HG03060 (cell line): ENCODE measurements around the gene SLC38A4.
"Not testable (repeated sequence)": the region's sequence is repeated elsewhere in the genome, so short reads cannot be mapped to it uniquely, and the experiment has no call there.

ENCODE experiments used
- ATAC-seq: cut with Tn5 transposase; IDR thresholded peaks from one replicate; pipeline ENCODE4 v1.9.1; 2021; ENCODE audit warnings: low read depth, moderate number of reproducible peaks; ENCODE audit not compliant: unreplicated experiment

SLC38A4 gene

DNA sequence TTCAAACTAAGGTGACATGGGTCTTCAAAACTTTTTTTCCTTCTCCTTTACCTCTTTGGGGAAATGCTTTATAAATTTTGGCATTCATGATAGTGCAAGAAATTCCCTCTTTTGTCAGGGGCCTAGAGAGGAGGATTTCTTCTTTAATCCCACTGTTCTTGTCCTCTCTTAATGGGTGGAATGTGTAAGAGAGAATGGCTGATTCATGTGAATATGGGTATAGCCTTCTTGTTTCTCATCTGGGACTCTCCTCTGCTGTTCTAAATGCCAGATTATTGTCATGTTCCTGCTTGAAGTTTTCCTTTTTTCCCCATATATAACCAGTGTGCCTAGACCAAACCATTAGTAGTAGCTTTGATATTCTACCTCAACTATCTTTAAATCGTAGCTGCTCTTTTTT, 46.7 kb downstream of the SLC38A4 start:
- ATAC-seq = no peak

DNA sequence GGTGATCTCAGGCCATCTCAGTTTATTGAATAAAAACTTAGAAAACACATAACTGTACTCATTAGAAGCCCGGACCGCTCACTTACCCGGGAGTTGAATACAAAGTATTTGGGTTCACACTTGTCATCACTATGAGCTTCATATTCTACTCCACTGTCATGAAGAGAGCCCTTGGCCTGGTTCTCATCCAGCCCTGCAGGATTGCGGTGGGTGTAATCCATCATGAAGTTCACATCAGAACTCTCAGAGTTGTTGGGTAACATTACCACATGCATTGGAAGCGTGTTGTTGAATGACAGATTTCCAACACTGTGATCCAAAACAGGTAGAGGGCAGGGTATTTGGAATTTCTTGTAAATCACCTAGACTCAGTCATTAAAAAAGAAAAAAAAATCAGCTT, 47.4 kb downstream of the SLC38A4 start:
- no peak for ATAC-seq

DNA sequence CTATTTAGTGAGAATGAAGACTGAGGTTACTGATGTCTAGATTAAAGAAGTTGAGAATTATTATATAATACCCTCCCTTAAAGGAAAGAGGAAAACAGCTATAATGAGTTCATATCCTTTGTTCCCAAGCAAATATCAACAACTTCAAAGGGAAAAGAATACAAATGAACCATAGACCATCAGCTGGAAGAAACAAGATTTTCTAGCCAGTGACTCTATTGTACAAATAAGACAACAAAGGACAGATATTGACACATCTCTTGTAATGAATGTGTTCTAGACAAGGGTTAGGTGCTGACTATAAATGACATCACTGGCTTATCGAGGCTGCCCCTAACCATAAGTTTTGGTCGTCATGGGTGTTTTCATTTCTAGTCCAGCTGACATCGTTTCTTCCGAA, 48.2 kb downstream of the SLC38A4 start:
- ATAC-seq = no peak

DNA sequence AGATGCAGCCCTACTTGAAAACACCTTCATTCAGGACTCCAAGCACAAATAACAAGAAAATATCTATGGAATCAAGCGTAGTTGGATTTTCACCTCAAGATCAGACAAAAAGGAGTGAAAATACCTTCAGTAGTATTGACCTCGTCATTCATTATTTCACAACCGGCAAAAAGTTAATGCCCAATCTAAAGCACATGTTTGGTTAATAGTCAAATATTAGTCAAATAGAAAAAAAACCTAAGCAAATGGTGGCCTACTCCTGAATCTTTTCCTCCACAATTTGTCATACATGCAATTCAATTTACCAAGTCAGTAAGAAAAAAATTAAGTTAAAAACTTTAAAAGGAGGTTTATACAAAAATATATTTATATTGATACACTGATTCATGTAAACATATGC, 50.0 kb downstream of the SLC38A4 start:
- ATAC-seq = no peak

DNA sequence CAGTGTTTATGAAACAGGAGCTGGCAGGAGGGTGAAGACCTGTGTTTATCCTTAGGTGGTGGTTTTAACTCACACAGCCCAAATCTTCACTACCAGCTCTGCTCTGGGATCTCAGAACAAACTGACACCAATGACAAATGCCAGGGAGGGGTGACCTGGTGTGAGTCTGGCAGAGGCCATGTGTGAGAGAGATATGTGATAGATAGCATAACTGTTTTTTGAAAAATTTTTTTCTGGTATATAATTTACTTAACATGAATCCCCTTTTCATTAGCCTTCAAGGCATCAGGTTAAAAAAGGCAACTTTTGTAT, 51.5 kb downstream of the SLC38A4 start:
- no peak for ATAC-seq

DNA sequence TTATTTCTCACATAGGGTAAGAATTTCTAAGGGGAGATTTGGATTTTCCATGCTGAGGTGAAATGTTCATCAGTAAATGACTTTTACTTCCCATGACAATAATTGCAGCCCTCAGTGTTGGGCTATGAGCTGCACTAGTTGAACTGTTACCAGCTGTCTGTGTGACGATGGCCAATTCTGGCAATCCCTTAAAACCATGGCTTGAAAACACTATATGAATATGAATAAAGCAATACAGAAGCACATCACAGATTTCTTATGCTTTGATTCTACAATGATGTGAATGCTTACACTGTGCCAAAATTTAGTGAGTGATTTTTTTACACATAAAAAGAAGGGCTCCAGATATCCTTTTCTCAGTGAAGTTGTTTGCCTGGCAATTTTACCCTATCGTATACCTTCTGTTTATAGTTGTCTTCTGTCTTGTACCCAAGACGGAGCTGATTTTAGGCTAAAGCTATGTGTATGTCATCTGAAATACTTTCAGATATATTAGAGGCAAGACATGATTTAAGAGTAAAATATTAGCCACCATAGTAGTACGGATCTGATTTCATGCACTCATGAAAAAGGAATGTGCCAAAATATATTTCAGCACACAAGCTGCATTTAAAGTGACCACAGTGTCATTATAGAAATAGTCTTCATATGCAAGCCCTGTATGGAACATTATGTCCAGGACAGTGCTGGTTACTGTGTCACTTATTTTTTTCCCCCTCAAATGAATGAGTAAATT, 52.0 kb downstream of the SLC38A4 start:
- no peak for ATAC-seq

DNA sequence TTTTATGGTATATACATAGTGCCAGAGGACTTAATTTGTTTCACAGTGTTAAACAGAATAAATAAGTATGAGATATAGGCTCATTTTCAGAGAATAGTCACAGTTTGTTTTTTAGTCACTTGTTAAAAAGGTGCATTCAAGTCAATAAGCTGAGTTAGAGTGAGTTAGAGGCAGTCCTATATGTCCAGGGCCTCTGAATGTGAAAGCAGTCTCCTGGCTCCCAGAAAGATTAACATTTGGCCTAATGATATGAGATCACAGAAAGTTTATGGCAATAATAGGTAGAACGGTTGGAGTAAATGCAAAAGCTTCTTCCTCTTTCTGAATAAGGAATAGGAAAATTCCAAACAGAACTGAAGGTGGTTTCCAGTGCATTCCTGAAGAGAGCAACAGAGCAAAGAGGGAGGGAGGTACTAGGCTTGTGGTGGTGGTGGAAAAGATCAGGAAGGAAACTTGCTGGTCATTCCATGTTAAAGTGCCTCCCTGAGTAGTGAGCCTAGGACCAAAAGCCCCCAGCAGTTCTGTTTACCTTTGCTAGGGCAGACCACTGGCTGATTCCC, 54.4 kb downstream of the SLC38A4 start:
- ATAC-seq = no peak

DNA sequence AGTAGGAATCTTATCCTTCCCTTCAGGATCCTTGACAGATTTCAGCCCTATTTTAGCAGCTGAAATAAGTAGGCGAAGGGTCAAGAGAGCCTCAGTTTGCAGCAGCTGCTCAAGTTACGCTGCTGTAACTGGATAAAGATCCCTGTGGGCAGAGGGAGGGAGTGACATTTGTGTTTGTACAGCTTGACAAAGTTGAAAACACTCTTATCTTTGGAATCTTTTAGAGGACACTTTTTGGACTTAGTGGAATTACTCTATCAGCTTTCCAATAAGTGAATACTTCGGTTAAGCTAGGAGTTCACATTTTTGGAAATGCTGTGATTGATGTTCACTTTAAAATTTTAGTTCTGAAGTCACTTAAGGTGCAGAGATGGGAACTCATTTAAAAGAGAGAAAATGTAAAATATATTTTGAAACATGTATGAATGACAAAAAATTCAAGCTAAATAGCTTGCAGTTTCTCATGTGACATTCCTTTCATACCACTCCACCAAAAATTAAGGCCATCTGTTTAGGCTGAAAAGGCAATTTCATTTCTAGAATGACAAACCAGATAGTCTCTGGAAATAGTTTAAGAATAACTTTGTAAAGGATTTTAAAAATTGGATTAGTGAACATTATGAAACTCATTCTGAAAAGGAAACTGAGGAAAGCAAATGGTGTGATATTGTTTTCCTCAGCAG, 55.2 kb downstream of the SLC38A4 start:
- ATAC-seq = no peak

DNA sequence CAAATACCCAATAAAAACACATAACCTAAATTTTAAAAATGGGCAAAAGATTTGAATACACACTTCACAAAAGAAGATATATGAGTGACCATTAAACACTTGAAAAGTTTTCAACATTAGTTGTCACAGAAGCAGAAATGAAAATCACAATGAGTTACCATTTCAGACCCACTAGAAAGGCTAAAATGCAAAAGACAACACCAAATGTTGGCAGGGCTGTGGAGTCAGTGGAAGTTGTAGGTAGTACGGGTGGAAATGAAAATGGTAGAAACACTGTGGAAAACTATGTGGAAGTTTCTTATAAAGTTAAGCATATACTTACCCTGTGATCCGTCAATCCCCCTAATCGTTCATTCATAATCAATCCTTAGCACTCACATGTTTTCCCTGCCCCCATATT, 61.8 kb downstream of the SLC38A4 start:
- ATAC-seq = no peak

DNA sequence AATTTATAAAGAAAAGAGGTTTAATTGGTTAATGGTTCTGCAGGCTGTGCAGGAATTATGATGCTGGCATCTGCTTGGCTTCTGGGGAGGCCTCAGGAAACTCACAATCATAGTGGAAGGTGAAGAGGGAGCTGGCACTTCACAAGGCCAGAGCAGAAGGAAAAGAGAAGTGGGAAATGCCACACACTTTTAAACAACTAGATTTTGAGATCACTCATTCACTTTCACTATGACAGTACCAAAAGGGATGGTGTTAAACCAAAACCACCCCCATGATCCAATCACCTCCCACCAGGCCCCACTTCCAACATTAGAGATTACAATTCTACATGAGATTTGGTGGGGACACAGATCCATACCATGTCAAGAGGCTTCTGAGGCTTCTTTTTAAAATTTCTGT, 62.6 kb downstream of the SLC38A4 start:
- ATAC-seq = no peak

DNA sequence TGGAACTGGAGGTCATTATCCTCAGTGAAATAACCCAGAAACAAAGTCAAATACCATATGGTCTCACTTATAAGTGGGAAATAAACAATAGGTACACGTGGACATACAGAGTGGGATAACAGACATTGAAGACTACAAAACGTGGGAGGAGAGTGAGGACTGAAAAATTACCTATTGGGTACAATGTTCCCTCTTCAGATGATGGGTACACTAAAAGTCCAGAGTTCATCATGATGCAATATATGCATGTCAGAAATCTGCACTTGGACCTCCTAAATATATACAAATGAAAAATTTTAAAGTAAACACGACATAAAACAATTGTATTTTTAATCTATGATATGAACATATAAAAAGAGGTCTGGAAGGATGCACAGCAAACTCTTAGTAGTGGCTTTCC, 71.2 kb downstream of the SLC38A4 start:
- ATAC-seq = no peak

DNA sequence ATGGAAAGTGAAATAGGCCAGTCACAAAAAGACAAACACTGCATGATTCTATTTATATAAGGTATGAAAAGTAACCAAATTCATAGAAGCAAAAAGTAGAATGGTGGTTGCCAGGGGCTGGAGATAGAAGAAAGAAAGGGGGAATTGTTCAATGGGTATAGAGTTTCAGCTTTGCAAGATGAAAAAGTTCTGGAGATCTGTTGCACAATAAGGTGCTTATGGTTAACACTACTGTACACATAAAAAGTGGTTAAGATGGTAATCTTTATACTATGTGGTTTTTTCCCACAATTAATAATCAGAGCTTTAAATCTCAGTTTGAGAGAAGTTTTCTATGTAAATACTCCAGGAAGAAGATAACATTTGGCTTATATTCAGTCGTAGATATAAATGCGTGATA, 73.4 kb downstream of the SLC38A4 start:
- no peak for ATAC-seq

DNA sequence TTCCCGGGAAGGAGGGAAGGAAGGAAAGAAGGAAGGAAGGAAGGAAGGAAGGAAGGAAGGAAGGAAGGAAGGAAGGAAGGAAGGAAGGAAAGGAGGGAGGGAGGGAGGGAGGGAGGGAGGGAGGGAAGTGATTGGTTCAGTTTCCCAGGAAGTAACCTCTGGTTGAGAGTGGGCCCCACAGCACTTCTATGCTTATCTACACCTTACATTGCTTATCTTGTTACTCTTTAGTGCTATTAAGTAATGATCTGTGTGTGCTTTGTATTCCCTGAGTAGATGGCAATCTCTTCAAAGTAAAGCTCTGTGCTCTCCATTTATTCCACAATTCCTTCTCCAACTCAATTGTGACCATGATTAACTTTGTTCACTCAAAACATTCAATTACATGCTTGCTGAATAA, 74.6 kb downstream of the SLC38A4 start:
- no peak for ATAC-seq

DNA sequence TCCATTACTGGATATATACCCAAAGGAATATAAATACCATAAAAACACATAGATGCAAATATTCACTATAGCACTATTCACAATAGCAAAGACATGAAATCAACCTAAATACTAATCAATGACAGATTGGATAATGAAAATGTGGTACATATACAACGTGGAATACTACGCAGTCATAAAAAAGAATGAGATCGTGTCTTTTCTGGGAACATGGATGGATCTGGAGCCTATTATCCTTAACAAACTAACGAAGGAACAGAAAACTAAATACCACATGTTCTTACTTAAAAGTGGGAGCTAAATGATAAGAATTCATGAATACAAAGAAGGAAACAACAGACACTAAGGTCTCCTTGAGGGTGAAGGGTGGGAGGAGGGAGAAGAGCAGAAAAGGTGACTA, 76.5 kb downstream of the SLC38A4 start:
- ATAC-seq = no peak

DNA sequence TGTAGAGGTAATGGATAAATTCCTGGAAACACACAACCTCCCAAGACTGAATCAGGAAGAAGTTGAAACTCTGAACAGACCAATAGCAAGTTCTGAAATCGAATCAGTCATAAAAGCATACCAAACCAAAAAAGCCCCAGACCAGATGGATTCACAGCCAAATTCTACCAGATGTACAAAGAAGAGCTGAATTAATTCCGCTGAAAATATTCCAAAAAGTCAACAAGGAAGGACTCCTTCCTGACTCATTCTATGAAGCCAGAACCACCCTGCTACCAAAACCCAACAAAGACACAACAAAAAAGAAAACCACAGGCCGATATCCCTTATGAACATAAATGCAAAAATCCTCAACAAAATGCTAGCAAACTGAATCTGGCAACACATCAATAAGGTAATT, 81.5 kb downstream of the SLC38A4 start:
- ATAC-seq = no peak

DNA sequence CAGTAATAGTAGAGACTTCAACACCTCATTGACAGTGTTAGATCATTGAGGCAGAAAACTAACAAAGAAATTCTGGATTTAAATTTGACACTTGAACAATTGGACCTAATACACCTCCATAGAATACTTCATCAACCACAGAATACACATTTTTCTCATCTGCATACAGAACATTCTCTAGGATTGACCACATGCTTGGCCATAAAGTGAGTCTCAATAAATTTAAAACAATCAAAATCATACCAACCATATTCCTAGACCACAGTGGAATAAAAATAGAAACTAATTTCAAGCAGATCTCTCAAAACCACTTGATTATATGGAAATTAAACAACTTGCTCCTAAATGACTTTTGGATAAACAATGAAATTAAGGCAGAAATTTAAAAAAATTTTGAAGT, 82.3 kb downstream of the SLC38A4 start:
- ATAC-seq = no peak

DNA sequence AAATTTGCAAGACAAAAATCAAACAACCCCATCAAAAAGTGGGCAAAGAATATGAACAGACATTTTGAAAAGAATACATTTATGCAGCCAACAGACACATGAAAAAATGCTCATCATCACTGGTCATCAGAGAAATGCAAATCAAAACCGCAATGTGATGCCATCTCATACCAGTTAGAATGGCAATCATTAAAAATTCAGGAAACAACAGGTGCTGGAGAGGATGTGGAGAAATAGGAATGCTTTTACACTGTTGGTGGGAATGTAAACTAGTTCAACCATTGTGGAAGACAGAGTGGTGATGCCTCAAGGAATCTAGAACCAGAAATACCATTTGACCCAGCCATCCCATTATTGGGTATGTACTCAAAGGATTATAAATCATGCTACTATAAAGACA, 83.5 kb downstream of the SLC38A4 start:
- ATAC-seq = not testable (repeated sequence)

DNA sequence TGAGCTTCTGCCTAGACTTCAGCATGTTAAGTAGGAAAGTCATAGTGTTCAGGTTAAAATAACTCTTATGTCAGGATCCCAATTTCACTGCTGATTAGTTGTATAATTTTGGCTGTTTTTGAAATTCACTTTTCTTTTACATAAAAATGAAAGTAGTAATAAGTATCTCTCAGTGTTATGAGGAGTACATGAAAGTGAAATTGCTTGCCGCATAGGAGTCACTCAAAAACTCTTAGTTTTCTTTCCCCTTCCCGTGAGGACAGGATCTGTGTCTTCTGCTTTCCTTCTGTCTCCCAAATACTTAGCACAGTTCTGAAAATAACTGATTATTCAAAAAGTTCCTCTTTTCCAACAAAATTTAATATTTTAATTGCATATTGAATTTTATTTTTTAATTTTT, 100.5 kb downstream of the SLC38A4 start:
- no peak for ATAC-seq

DNA sequence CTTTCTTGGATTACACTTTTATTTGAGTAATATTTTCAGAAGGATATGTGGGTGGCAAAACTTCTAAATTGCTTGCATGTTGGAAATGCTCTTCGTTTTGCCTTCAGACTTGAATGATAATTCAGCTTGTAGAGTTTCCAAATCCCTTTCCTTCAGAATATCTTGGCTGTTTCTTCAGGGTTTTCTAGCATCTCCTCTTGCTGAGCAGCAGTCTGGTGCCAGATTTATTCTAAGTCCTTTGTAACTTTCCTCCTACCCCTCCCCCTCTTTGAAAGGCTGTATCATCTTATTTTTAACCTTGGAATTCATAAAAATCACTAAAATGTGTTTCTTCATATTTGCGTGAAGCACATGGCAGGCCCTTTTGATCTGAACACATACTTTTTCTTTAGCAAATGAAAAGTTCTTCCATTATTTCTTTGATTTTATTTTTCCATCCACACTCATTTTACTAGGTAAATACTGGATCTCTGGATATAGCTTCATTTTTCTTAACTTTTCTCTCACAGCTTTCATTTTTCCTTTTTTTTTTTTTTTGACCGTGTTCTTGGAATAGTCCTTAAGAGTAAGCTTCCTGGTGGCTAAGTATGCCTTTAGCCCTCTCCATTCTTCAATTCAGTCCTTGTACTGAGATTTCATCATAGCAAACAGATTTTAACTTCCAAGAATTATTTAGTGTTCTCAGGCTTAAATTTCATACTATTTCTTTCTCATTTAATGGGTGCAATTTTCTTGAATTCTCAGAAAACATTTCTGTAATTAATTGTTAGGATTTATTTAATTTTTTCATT, 102.0 kb downstream of the SLC38A4 start:
- ATAC-seq = no peak

DNA sequence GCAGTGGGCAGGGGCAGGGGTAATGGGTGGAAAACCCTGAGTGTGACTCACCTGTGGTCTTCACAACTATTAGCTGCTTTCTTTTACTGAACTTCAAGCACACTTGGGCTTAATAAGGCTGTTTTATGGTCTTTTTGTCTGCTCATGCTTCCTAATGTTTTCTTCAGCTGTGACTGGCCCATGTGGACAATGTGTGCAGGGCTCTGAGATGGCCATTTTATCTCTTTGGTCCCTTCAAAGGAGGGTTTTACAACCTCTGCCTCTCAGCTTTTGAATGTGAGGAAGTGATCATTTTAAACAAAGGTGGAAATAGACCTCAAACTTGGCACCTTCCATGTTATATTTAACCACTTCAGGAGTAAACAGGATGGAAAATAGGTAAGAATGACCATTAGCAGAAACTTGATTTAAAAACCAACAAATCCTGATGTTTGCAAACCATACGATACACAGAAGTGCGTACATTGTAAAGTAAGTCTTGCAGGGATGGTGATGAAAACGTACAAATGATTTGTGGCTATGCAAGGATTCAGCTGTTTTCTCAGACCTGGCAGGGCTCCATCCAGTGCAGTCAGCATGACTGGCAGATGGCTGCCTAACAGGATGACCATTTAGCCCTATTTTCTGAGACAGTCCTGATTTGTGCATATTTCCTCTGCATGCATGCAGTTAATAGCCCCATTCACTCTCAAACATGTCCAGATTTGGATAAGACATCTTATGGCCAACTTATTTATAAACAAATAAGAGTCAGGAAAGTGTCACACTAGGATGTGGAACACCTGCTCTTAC, 103.2 kb downstream of the SLC38A4 start:
- no peak for ATAC-seq

DNA sequence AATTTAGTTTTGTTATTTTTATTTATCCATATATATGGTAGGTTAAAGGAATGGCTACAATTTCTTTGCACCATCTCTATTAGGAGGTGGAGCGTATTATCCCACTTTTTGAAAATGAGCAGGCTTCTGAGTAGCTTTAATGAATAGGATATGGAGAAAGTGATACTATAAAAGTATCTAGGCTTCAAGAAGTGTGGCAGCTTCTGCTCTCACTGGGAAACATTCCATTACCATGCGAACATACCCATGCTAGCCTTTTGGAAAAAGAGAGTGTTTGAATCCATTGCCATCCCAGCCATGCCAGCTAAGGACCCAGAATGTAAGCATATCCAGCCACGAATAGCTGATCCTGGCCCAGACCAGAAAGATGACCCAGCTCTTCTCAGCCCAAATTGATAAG, 107.3 kb downstream of the SLC38A4 start:
- ATAC-seq = no peak
